Muscle of arm (tissue), 12 donors: ENCODE measurements around the gene BECN2. TPM values are rescaled to one million over a fixed set of nuclear protein-coding genes. Genes with fewer than 3 reads are reported as not detected.
"Not testable (repeated sequence)": the region's sequence is repeated elsewhere in the genome, so short reads cannot be mapped to it uniquely, and the experiment has no call there.

Source experiments
- DNase-seq: peaks from one replicate; pipeline ENCODE4 v3.0.0-alpha.2; 2013
- polyA plus RNA-seq, 12 donors: library from polyadenylated mRNA; unstranded; fragments of 120-200 nt; gene quantifications; one replicate each; pipeline ENCODE4 v1.2.1, GENCODE V29; 2013; ENCODE audit not compliant: insufficient read length in 12 of 12

BECN2 gene
- polyA plus RNA-seq, 12 donors = 0.17 to 1.1 (median 0.37) TPM; not detected in 2

- DNase-seq = no peak
These were observed 18.7 kb downstream of the BECN2 start for GRCh38 chr1:241976229-241976628.

- DNase-seq = no peak
These were observed 21.5 kb downstream of the BECN2 start for GRCh38 chr1:241979071-241979470.

- DNase-seq = no peak
These were observed 22.4 kb downstream of the BECN2 start for GRCh38 chr1:241979926-241980325.

- peak; percentile 40 for DNase-seq
These were observed 28.2 kb downstream of the BECN2 start for GRCh38 chr1:241985787-241986186.

- not testable (repeated sequence) for DNase-seq
These were observed 30.9 kb downstream of the BECN2 start for GRCh38 chr1:241988389-241988930.

- peak; percentile 95 for DNase-seq
These were observed 32.5 kb downstream of the BECN2 start for GRCh38 chr1:241990040-241990439.

- DNase-seq = no peak
These were observed 35.2 kb downstream of the BECN2 start for GRCh38 chr1:241992734-241993133.

DNA sequence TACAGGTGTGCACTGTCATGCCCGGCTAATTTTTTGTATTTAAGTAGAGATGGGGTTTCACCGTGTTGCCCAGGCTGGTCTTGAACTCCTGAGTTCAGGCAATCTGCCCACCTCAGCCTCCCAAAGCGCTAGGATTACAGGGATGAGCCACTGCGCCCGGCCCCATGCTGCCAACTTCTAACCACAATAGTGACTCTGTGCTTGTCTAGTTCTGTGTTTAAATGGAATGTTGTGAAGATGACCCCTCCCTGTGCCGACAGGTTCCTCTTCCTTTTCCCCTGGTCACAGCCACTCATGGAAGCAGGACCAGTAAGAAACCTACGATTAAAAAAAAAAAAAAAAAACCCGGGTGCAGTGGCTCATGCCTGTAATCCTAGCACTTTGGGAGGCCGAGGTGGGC lies 36.6 kb downstream of the BECN2 start:
- DNase-seq = no peak

- no peak for DNase-seq
These were observed 39.9 kb downstream of the BECN2 start for GRCh38 chr1:241997401-241997998.

GRCh38 chr1:241998412-241998921 lies 40.9 kb downstream of the BECN2 start:
- DNase-seq = peak; percentile 89

DNA sequence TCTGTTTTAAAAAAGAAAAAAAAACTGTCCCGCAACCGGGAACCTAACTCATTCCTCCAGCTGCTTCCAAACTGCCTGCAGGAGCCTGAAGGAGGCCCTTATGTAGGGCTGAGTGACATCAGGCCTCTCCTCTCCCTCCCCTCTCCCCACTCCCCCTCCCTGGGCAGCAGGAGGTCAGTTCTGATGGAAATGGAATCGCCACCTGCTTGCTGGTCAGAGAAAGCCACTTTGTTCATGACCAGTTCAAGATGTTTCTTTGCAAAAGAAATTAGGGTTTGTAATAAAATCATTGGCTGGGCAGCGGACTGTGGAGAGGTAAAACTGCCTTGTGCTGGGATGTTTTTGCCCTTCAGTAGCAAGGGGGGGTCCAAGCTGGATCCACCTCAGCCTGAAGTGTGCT lies 41.5 kb downstream of the BECN2 start, which contains the start of gene MAP1LC3C:
TSS of gene MAP1LC3C (minus strand) at position 73 of the 400 bp plus-strand sequence. CDS start 90 bp downstream, outside the sequence.
- DNase-seq = no peak

DNA sequence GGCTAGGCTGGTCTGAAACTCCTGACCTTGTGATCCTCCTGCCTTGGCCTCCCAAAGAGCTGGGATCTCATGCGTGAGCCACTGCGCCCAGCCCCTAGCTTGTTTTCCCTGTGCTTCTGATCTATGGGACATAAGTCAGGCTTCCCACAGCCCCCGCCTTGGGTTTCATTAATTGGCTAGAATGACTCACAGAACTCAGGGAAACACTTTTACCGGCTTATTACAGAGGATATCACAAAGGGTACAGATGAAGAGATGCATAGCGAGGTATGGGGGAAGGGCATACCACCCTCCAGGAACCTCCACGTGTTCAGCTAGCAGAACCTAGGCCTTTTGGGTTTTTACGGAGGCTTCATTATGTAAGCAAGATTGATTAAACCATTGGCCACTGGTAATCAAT lies 42.9 kb downstream of the BECN2 start:
- DNase-seq = no peak

GRCh38 chr1:242002072-242002471 lies 44.5 kb downstream of the BECN2 start:
- DNase-seq = no peak

DNA sequence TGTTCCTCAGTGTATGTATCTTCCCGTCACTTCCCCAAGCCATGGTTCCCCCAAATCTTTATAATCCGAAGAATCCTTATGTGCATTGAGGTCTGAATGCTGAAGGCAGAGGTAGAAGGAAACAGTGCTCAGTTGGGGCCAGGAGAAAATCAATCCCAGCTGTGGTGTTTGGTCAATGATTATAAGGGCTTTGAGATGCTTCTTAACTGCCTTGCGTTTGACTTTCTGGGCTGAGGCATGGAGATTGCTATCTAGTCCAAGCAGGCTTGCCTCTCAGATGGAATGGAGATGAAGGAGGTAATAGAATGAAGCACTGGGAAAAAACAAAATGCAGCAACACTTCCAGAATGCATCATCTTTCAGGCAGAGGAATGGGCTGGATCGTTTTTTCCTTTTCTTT lies 44.9 kb downstream of the BECN2 start:
- peak; percentile 51 for DNase-seq

- DNase-seq = no peak
These were observed 47.4 kb downstream of the BECN2 start for GRCh38 chr1:242004751-242005495.

DNA sequence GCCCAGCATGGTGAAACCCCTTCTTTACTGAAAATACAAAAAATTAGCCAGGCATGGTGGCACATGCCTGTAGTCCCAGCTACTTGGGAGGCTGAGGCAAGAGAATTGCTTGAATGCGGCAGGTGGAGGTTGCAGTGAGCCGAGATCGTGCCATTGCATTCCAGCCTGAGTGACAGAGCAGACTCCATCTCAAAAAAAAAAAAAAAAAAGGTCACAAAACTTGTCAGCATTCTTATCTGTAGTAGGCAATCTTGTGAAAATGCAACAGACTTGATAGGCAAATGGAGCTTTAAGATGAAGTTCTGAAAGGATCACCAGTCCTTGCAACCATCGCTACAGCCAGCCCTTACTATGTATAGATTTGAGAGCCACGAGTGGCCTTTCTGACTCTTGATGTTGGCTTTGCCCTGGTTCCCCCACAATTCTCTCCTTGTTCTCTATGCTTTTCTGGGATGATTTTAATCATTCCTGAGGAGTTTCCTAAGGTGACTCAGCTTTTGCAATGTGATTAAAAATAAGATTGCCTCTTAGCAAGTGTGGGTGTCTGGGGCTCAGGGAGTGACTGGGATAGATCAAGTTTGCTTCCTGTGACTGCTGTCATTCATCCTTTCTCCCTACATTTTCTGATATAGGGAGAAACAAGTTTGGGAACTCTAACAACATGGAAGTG lies 48.4 kb downstream of the BECN2 start:
- no peak for DNase-seq

- no peak for DNase-seq
These were observed 49.4 kb downstream of the BECN2 start for GRCh38 chr1:242006976-242007375.

Other genes starting within 250 kb of the BECN2 start
- gene EXO1, start 109.6 kb upstream of the BECN2 start, polyA plus RNA-seq = 10 to 100 TPM in 3 of 12 donors, 1 to 10 TPM in 8, not detected in 1; 5.7 to 18.8 (median 8.1) TPM
- 10 to 100 TPM in 9 of 12 donors, 1 to 10 TPM in 1, not detected in 2; 6.2 to 31.1 (median 13.3) TPM for gene MAP1LC3C, start 41.3 kb downstream of the BECN2 start, polyA plus RNA-seq